Right renal pelvis (tissue), 4 donors: ENCODE results near the gene C16orf74. TPM values are rescaled to one million over a fixed set of nuclear protein-coding genes. Genes with fewer than 3 reads are reported as not detected.

Experiments
- DNase-seq, 4 donors: peaks; one replicate each; pipeline ENCODE4 v3.0.0-alpha.2; 2013; ENCODE audit warnings: low read depth in 4 of 4, low spot score in 3 of 4, missing footprints in 1 of 4
- polyA plus RNA-seq, 4 donors: library from polyadenylated mRNA; unstranded; fragments of 120-200 nt; gene quantifications; one replicate each; pipeline ENCODE4 v1.2.1, GENCODE V29; 2013; ENCODE audit not compliant: insufficient read length in 4 of 4

The C16orf74 gene
- polyA plus RNA-seq, 4 donors = 2.9 to 4.2 (median 3.3) TPM

- DNase-seq = no peak
Observed at GRCh38 chr16:85777583-85778310, 26.9 kb upstream of the C16orf74 start.

GRCh38 chr16:85774811-85775210 lies 23.9 kb upstream of the C16orf74 start:
- DNase-seq = no peak

GRCh38 chr16:85774136-85774535 lies 23.2 kb upstream of the C16orf74 start:
- no peak for DNase-seq

- no peak for DNase-seq
Observed at GRCh38 chr16:85773044-85773443, 22.1 kb upstream of the C16orf74 start.

GRCh38 chr16:85770741-85771140 lies 19.8 kb upstream of the C16orf74 start:
- no peak for DNase-seq

GRCh38 chr16:85768199-85768598 lies 17.3 kb upstream of the C16orf74 start:
- DNase-seq = no peak

GRCh38 chr16:85767531-85767930 lies 16.6 kb upstream of the C16orf74 start:
- DNase-seq = no peak

- no peak for DNase-seq
Observed at GRCh38 chr16:85765767-85766166, 14.9 kb upstream of the C16orf74 start.

GRCh38 chr16:85765211-85765610 lies 14.3 kb upstream of the C16orf74 start:
- DNase-seq = no peak

- no peak for DNase-seq
Observed at GRCh38 chr16:85763616-85764015, 12.7 kb upstream of the C16orf74 start.

GRCh38 chr16:85762970-85763369 lies 12.1 kb upstream of the C16orf74 start:
- no peak for DNase-seq

- no peak for DNase-seq
Observed at GRCh38 chr16:85761861-85762260, 11.0 kb upstream of the C16orf74 start.

GRCh38 chr16:85759631-85760419 lies 8.9 kb upstream of the C16orf74 start:
- DNase-seq = no peak

- no peak for DNase-seq
Observed at GRCh38 chr16:85759136-85759535, 8.2 kb upstream of the C16orf74 start.

- no peak for DNase-seq
Observed at GRCh38 chr16:85757341-85757822, 6.5 kb upstream of the C16orf74 start.

- no peak for DNase-seq
Observed at GRCh38 chr16:85755929-85756768, 5.3 kb upstream of the C16orf74 start.

- DNase-seq = no peak
Observed at GRCh38 chr16:85754413-85754812, 3.5 kb upstream of the C16orf74 start.

GRCh38 chr16:85753976-85754375 lies 3.1 kb upstream of the C16orf74 start:
- no peak for DNase-seq

- DNase-seq = no peak
Observed at GRCh38 chr16:85753559-85753958, 2.7 kb upstream of the C16orf74 start.

- peak in 3 of 4 donors; percentile 38 to 50 (median 41) for DNase-seq
Observed at GRCh38 chr16:85752511-85753420, 1.9 kb upstream of the C16orf74 start.
